ENCODE results near the gene OR5B12. TPM values are rescaled to one million over a fixed set of nuclear protein-coding genes. Genes with fewer than 3 reads are reported as not detected.
"Not testable (repeated sequence)": the region's sequence is repeated elsewhere in the genome, so short reads cannot be mapped to it uniquely, and the experiment has no call there.

OR5B12 gene
- total RNA-seq, 2 experiments from 2014 or later = not detected

GRCh38 chr11:58428021-58428420 is 14.0 kb downstream of the OR5B12 start, which contains the start of gene OR5B2:
OR5B2 (minus strand) TSS chr11:58428121; CDS start chr11:58423261, 4,860 bp downstream.
- Mint-ChIP-seq H3K9me3 (peaks cover 13% of the 10 kb centered on the region), H3K27ac (no peak within 1 kb of the TSS), H3K4me1 (ENCODE audit: low read depth) (no peaks in the 10 kb centered on the region), H3K27me3 (peaks cover 19% of the 10 kb centered on the region), H3K4me3 (no peak within 1 kb of the TSS), H3K36me3 (no peaks in the 10 kb centered on the region)
- ChIA-PET POLR2A (no interaction called here), CTCF (no interaction called here)
- no peak for DNase-seq
- intact Hi-C loops (cut with micrococcal nuclease) = no loop called here

- no peaks in the 10 kb centered on the region for H3K4me1 Mint-ChIP-seq (ENCODE audit: low read depth)
- H3K27me3 Mint-ChIP-seq = peaks cover 7% of the 10 kb centered on the region
- H3K36me3 Mint-ChIP-seq = peaks cover 2% of the 10 kb centered on the region
- POLR2A ChIA-PET = no interaction called here
- no peak for DNase-seq
- H3K27ac Mint-ChIP-seq = no peak within 1 kb of the TSS
- intact Hi-C loops (cut with micrococcal nuclease) = no loop called here
- peaks cover 31% of the 10 kb centered on the region for H3K9me3 Mint-ChIP-seq
- CTCF ChIA-PET = interaction anchor here (0.6 kb wide), 1 partner anchor 645 kb away, joined by 3 read pairs; the partner anchor contains the start of gene CTNND1
- no peak within 1 kb of the TSS for H3K4me3 Mint-ChIP-seq
Observed at GRCh38 chr11:58406774-58407173, 35.3 kb downstream of the OR5B12 start, which contains the start of gene OR5B3. OR5B3 (minus strand) TSS chr11:58406874; CDS start chr11:58403409, 3,465 bp downstream.

GRCh38 chr11:58399622-58400021 is 42.4 kb downstream of the OR5B12 start:
- CTCF ChIA-PET; H3K9me3 Mint-ChIP-seq; H3K4me1 Mint-ChIP-seq (ENCODE audit: low read depth); POLR2A ChIA-PET; DNase-seq; H3K36me3 Mint-ChIP-seq; H3K27me3 Mint-ChIP-seq; H3K27ac Mint-ChIP-seq; H3K4me3 Mint-ChIP-seq: not testable (repeated sequence)
- intact Hi-C loops (cut with micrococcal nuclease) = loop anchor here (10.0 kb wide), 1 partner anchor 125 kb away; no protein-coding TSS in a partner anchor

GRCh38 chr11:58395581-58395980 is 46.5 kb downstream of the OR5B12 start:
- intact Hi-C loops (cut with micrococcal nuclease) = loop anchor here (10.0 kb wide), 1 partner anchor 129 kb away; no protein-coding TSS in a partner anchor
- CTCF ChIA-PET = no interaction called here

GRCh38 chr11:58394195-58394594 is 47.8 kb downstream of the OR5B12 start:
- no peak overlapping the region for H3K27ac Mint-ChIP-seq
- no peak overlapping the region for H3K4me3 Mint-ChIP-seq
- H3K27me3 Mint-ChIP-seq = peaks cover 2% of the 10 kb centered on the region
- intact Hi-C loops (cut with micrococcal nuclease) = loop anchor here (10.0 kb wide), 1 partner anchor 131 kb away; no protein-coding TSS in a partner anchor
- H3K36me3 Mint-ChIP-seq = peaks cover 2% of the 10 kb centered on the region
- H3K9me3 Mint-ChIP-seq = peaks cover 5% of the 10 kb centered on the region
- ChIA-PET CTCF (no interaction called here), POLR2A (no interaction called here)
- DNase-seq = no peak
- no peaks in the 10 kb centered on the region for H3K4me1 Mint-ChIP-seq (ENCODE audit: low read depth)

More at GRCh38 chr11:58395581-58395980, 46.5 kb downstream of the OR5B12 start:
- DNase-seq = no peak
- no peaks in the 10 kb centered on the region for H3K4me1 Mint-ChIP-seq (ENCODE audit: low read depth)
- H3K27me3 Mint-ChIP-seq = peaks cover 2% of the 10 kb centered on the region
- no peak overlapping the region for H3K27ac Mint-ChIP-seq
- POLR2A ChIA-PET = no interaction called here
- no peak overlapping the region for H3K4me3 Mint-ChIP-seq
- peaks cover 2% of the 10 kb centered on the region for H3K36me3 Mint-ChIP-seq
- H3K9me3 Mint-ChIP-seq = peaks cover 5% of the 10 kb centered on the region

GRCh38 chr11:58392746-58393145 is 49.3 kb downstream of the OR5B12 start:
- CTCF ChIA-PET = no interaction called here
- Mint-ChIP-seq H3K9me3 (peaks cover 5% of the 10 kb centered on the region), H3K4me1 (ENCODE audit: low read depth) (no peaks in the 10 kb centered on the region), H3K27ac (no peak overlapping the region), H3K27me3 (peaks cover 2% of the 10 kb centered on the region), H3K36me3 (peaks cover 2% of the 10 kb centered on the region), H3K4me3 (no peak overlapping the region)
- intact Hi-C loops (cut with micrococcal nuclease) = loop anchor here (10.0 kb wide), 1 partner anchor 132 kb away; no protein-coding TSS in a partner anchor
- DNase-seq = no peak
- POLR2A ChIA-PET = no interaction called here

GRCh38 chr11:58391879-58392278 is 50.2 kb downstream of the OR5B12 start:
- ChIA-PET POLR2A (no interaction called here), CTCF (no interaction called here)
- Mint-ChIP-seq H3K36me3 (peaks cover 2% of the 10 kb centered on the region), H3K27ac (no peak overlapping the region), H3K4me3 (no peak overlapping the region), H3K4me1 (ENCODE audit: low read depth) (no peaks in the 10 kb centered on the region), H3K27me3 (peaks cover 2% of the 10 kb centered on the region), H3K9me3 (peaks cover 5% of the 10 kb centered on the region)
- intact Hi-C loops (cut with micrococcal nuclease) = loop anchor here (10.0 kb wide), 1 partner anchor 133 kb away; no protein-coding TSS in a partner anchor
- no peak for DNase-seq

- intact Hi-C loops (cut with micrococcal nuclease) = loop anchor here (10.0 kb wide), 1 partner anchor 134 kb away; no protein-coding TSS in a partner anchor
- H3K27me3 Mint-ChIP-seq = peaks cover 2% of the 10 kb centered on the region
- no peaks in the 10 kb centered on the region for H3K4me1 Mint-ChIP-seq (ENCODE audit: low read depth)
- ChIA-PET POLR2A (no interaction called here), CTCF (no interaction called here)
- DNase-seq = no peak
- H3K27ac Mint-ChIP-seq = no peak overlapping the region
- H3K4me3 Mint-ChIP-seq = no peak overlapping the region
- H3K36me3 Mint-ChIP-seq = peaks cover 2% of the 10 kb centered on the region
- peaks cover 5% of the 10 kb centered on the region for H3K9me3 Mint-ChIP-seq
Observed at GRCh38 chr11:58390551-58391063, 51.4 kb downstream of the OR5B12 start.

Other genes starting within 250 kb of the OR5B12 start
- gene OR1S2, start 238.1 kb downstream of the OR5B12 start, total RNA-seq = not detected
- not detected for gene OR1S1, start 229.5 kb downstream of the OR5B12 start, total RNA-seq
- not detected for gene OR10Q1, start 213.3 kb downstream of the OR5B12 start, total RNA-seq
- gene OR10W1, start 174.0 kb downstream of the OR5B12 start, total RNA-seq = not detected
- not detected for gene OR5B17, start 83.2 kb downstream of the OR5B12 start, total RNA-seq
- not detected for gene OR5B3, start 35.4 kb downstream of the OR5B12 start, total RNA-seq
- not detected for gene OR5B2, start 14.1 kb downstream of the OR5B12 start, total RNA-seq
- gene OR5B21, start 65.9 kb upstream of the OR5B12 start, total RNA-seq = not detected
- 100 to 1,000 TPM; 108 TPM for gene LPXN, start 133.6 kb upstream of the OR5B12 start, total RNA-seq
- gene ZFP91, start 136.8 kb upstream of the OR5B12 start, total RNA-seq = 10 to 100 TPM; 34.9 to 36.1 TPM
- 1 to 10 TPM; 1.3 to 1.6 TPM for gene CNTF, start 180.4 kb upstream of the OR5B12 start, total RNA-seq

Measured in activated CD4-positive, alpha-beta memory T cell treated with anti-CD3 and anti-CD28 coated beads for 36 hours (primary cell).